BLaER1 treated with 17β-estradiol and CSF1 and Interleukin-3, amounts not matched to agents 10 nM and 100 nM (cell line): ENCODE results near the gene TMEM42.
"Not testable (repeated sequence)": the region's sequence is repeated elsewhere in the genome, so short reads cannot be mapped to it uniquely, and the experiment has no call there.

ENCODE experiments used
- H3K27ac ChIP-seq, 11 experiments: shearing (Covaris generic); formaldehyde crosslinking; 2 replicates each; pipeline ENCODE4 v1.8.1; 2022
- H3K27me3 ChIP-seq, 11 experiments: shearing (Covaris generic); formaldehyde crosslinking; 2 replicates each; pipeline ENCODE4 v1.8.1; 2022
- H3K36me3 ChIP-seq, 11 experiments: shearing (Covaris generic); formaldehyde crosslinking; 2 replicates each; pipeline ENCODE4 v1.8.1; 2022
- H3K4me1 ChIP-seq, 10 experiments: shearing (Covaris generic); formaldehyde crosslinking; 2 replicates each; pipeline ENCODE4 v1.8.1; 2022
- H3K4me2 ChIP-seq, 11 experiments: shearing (Covaris generic); formaldehyde crosslinking; 2 replicates each; pipeline ENCODE4 v1.8.1; 2022
- H3K4me3 ChIP-seq, 10 experiments: shearing (Covaris generic); formaldehyde crosslinking; 2 replicates each; pipeline ENCODE4 v1.8.1; 2022
- H3K9ac ChIP-seq, 11 experiments: shearing (Covaris generic); formaldehyde crosslinking; 2 replicates each; pipeline ENCODE4 v1.8.1; 2022
- H3K9me3 ChIP-seq, 11 experiments: shearing (Covaris generic); formaldehyde crosslinking; replicated peaks in 1 of 11; 2 replicates each; pipeline ENCODE4 v1.8.1; 2022
- H4K20me1 ChIP-seq, 11 experiments: shearing (Covaris generic); formaldehyde crosslinking; 2 replicates each; pipeline ENCODE4 v1.8.1; 2022
- Cebpa-rat ChIP-seq, 11 experiments: shearing (Covaris generic); IDR thresholded peaks; 2 replicates each; pipeline ENCODE4 v1.8.1; 2022

The TMEM42 gene

DNA sequence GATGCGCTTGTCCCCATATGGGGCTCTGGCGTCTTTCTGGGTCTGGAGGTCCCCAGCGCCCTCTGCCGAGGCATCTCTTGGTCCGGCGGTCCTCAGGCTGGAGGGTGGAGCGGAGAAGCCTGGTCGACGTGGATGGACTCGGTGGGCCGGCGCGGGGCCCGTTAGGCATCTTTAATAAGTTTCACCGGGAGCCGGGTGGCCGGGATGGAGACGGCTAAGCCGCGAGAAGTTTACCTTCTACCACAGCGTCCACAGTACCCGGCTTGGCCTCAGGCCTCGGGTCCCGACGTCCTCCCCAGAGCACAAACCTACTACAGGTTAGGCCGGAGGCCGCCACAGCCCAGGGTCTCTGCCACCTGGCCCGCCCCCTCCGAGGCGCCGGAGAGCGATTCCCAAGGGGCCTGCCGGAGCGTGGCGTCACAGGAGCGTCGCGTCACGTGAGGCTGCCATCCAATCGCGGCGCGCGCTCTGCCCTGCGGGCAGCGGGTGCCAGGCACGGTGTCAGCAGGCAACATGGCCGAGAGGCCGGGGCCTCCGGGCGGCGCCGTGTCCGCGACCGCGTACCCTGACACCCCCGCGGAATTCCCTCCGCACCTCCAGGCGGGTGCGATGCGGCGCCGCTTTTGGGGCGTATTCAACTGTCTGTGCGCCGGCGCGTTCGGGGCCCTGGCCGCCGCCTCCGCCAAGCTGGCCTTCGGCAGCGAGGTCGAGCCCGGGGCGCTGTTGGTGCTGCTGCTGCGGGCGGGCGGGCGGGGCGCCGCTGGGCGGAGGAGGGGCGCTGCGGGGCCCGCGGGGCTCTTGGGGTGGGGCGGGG, at the start of gene TMEM42:
TMEM42 (plus strand) TSS at position 501 of the 814 bp plus-strand sequence; CDS start at position 514, 13 bp downstream.
- peaks cover 7 to 30% (median 14%) of the 10 kb centered on the region in 11 experiments; a peak in 20 of 22 replicates for H3K36me3 ChIP-seq
- no peaks in the 10 kb centered on the region for H4K20me1 ChIP-seq
- peaks cover 8 to 23% (median 12%) of the 10 kb centered on the region in 10 experiments for H3K4me1 ChIP-seq
- H3K27me3 ChIP-seq = no peaks in the 10 kb centered on the region
- TF ChIP-seq Cebpa-rat (IDR thresholded peaks at IDR 0.05) = no peak
- H3K4me3 ChIP-seq = peak within 1 kb of the TSS; percentile 60 to 79 (median 68)
- peaks cover 4 to 14% (median 9%) of the 10 kb centered on the region in 11 experiments; a peak in 21 of 22 replicates for H3K9me3 ChIP-seq
- peak within 1 kb of the TSS; percentile 76 to 92 (median 87) for H3K9ac ChIP-seq
- H3K27ac ChIP-seq = peak within 1 kb of the TSS; percentile 73 to 93 (median 87)
- peak within 1 kb of the TSS; percentile 80 to 99 (median 92) for H3K4me2 ChIP-seq

DNA sequence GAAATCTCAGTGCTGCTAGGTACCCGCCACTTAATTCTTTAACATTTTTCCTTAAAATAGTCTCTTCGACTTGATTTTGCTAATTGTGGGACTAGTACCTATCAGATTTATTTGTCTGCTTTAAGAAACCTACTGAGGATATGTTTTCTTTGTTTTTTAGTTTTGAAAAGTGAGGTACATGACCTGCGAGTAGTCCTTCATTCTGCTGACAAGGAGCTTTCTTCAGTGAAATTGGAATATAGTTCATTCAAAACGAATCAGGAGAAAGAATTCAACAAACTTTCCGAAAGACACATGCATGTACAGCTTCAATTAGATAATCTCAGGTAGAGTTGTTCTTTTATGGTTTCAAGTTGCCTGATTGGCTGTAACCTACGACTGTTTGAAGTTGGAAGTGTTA, 47.0 kb upstream of the TMEM42 start:
- peaks cover 17 to 89% (median 81%) of the 10 kb centered on the region in 11 experiments; a peak in 21 of 22 replicates for H3K36me3 ChIP-seq
- no peak for TF ChIP-seq Cebpa-rat (IDR thresholded peaks at IDR 0.05)

DNA sequence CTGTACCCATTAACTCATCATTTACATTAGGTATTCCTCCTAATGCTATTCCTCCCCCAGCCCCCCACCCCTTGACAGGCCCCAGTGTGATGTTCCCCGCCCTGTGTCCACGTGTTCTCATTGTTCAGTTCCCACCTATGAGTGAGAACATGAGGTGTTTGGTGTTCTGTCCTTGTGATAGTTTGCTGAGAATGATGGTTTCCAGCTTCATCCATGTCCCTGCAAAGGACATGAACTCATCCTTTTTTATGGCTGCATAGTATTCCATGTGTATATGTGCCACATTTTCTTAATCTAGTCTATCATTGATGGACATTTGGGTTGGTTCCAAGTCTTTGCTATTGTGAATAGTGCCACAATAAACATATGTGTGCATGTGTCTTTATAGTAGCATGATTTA, 45.4 kb upstream of the TMEM42 start:
- not testable (repeated sequence) for H3K4me3 ChIP-seq, H3K4me1 ChIP-seq, H3K27ac ChIP-seq, H4K20me1 ChIP-seq, H3K27me3 ChIP-seq, H3K4me2 ChIP-seq, H3K9ac ChIP-seq
- H3K9me3 ChIP-seq = peaks cover 3 to 43% (median 30%) of the 10 kb centered on the region in 11 experiments; a peak in 20 of 22 replicates
- H3K36me3 ChIP-seq = peaks cover 17 to 78% (median 69%) of the 10 kb centered on the region in 11 experiments; a peak in 21 of 22 replicates

More for the DNA sequence above, 47.0 kb upstream of the TMEM42 start:
- no peak overlapping the region for H3K9ac ChIP-seq
- no peak overlapping the region for H3K27ac ChIP-seq
- H4K20me1 ChIP-seq = no peaks in the 10 kb centered on the region
- H3K4me3 ChIP-seq = no peak overlapping the region
- H3K4me2 ChIP-seq = no peak overlapping the region
- H3K4me1 ChIP-seq = no peaks in the 10 kb centered on the region
- no peaks in the 10 kb centered on the region for H3K27me3 ChIP-seq
- peaks cover 0 to 34% (median 22%) of the 10 kb centered on the region in 11 experiments; a peak in 19 of 22 replicates for H3K9me3 ChIP-seq

DNA sequence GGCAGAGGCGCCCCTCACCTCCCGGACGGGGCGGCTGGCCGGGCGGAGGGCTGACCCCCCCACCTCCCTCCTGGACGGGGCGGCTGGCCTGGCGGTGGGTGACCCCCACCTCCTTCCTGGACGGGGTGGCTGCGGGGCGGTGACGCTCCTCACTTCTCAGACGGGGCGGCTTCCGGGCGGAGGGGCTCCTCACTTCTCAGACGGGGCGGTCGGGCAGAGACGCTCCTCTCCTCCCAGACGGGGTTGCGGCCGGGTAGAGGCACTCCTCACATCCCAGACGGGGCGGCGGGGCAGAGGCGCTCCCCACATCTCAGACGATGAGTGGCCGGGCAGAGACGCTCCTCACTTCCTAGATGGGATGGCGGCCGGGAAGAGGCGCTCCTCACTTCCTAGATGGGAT, 40.5 kb upstream of the TMEM42 start:
- not testable (repeated sequence) for H4K20me1 ChIP-seq, H3K27ac ChIP-seq, H3K4me3 ChIP-seq, H3K27me3 ChIP-seq, H3K4me1 ChIP-seq, H3K9ac ChIP-seq, H3K4me2 ChIP-seq
- Histone ChIP-seq H3K9me3 (peaks cover 10 to 46% (median 36%) of the 10 kb centered on the region in 11 experiments; a peak in 20 of 22 replicates), H3K36me3 (peaks cover 0 to 76% (median 62%) of the 10 kb centered on the region in 11 experiments; a peak in 20 of 22 replicates)

DNA sequence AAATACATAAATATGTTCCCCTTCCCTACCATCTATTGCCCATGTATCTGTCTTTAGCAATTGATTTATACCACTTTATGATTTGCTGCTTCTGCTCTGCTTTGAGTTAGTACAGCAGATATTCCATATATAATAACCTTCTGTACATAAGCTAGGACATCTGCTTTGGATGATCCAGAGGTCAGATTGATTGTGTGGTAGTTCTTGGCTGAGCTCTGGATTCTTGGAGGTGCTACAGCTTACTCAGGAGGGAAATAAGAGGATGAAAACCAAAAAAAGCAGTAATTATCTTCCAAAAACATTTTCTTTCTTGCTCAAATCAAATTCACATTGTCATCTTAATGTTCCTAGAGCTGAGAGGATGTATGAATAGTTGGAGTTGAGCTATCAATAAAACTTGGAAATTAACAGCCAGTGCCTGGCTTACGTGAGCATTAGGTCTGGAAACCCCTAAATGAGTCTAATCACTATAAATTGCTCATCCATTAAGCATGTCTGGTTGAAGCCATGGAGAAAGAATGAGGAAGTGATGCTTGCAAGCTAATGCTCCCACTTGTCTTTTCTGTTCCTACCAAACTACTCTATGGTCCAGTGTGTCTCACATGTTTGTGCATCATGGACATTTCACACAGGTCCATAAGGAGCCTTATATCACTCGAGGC, 36.3 kb upstream of the TMEM42 start:
- Histone ChIP-seq H3K9me3 (peaks cover 0 to 18% (median 10%) of the 10 kb centered on the region in 11 experiments; a peak in 15 of 22 replicates), H3K4me2 (no peak overlapping the region), H3K9ac (no peak overlapping the region), H3K36me3 (peaks cover 0 to 87% (median 69%) of the 10 kb centered on the region in 11 experiments; a peak in 20 of 22 replicates), H3K27ac (no peak overlapping the region), H3K27me3 (no peaks in the 10 kb centered on the region), H3K4me3 (no peak overlapping the region), H3K4me1 (no peaks in the 10 kb centered on the region), H4K20me1 (no peaks in the 10 kb centered on the region; a peak in 1 of 22 replicates)
- no peak for TF ChIP-seq Cebpa-rat (IDR thresholded peaks at IDR 0.05)

DNA sequence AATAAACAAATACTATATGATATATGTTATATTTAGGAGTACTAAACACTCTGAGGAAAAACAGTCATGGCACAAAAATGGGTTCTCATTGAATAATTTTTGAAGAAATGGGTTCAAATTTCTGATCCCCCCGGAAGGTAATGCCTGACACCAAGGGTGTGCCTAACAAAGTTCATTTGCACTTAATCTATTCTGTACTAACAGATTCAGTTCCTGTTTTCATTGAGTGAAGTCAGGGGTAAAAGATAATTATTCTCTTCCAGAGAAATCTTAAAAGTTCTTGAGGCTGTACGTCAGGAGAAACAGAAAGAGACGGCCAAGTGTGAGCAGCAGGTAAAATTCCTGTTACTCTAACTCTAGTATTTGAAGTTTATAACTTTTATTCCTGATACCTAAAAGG, 34.5 kb upstream of the TMEM42 start:
- Histone ChIP-seq H3K9ac (no peak overlapping the region), H3K27ac (no peak overlapping the region), H3K4me1 (no peaks in the 10 kb centered on the region), H3K4me2 (no peak overlapping the region), H3K36me3 (peaks cover 12 to 95% (median 87%) of the 10 kb centered on the region in 11 experiments; a peak in 21 of 22 replicates), H3K4me3 (no peak overlapping the region), H3K9me3 (peaks cover 0 to 7% (median 0%) of the 10 kb centered on the region in 11 experiments; a peak in 2 of 22 replicates), H4K20me1 (no peaks in the 10 kb centered on the region; a peak in 1 of 22 replicates), H3K27me3 (no peaks in the 10 kb centered on the region)
- TF ChIP-seq Cebpa-rat (IDR thresholded peaks at IDR 0.05) = no peak

DNA sequence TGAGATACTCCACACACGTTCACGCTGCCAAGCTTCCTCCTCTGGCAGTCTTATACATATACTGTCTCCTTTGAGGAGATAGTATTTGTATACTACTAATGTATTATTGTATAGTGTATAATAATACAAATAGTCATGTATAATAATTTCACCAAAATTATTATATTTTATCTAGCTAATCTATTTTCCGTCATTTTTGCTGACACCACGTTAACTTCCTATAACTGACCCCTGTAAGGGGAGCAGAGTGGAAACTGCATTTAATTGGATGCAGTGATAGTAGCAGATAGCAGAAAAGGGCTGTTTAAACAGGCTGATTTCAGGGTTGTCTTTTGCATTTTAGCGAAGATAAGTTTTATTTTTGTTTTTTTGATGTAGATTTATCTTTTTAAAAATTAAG, 30.5 kb upstream of the TMEM42 start:
- no peaks in the 10 kb centered on the region for H4K20me1 ChIP-seq
- H3K9me3 ChIP-seq = peaks cover 14 to 28% (median 20%) of the 10 kb centered on the region in 11 experiments
- H3K4me1 ChIP-seq = no peaks in the 10 kb centered on the region
- no peak overlapping the region for H3K4me3 ChIP-seq
- TF ChIP-seq Cebpa-rat (IDR thresholded peaks at IDR 0.05) = no peak
- no peaks in the 10 kb centered on the region for H3K27me3 ChIP-seq
- H3K27ac ChIP-seq = no peak overlapping the region
- no peak overlapping the region for H3K9ac ChIP-seq
- H3K4me2 ChIP-seq = no peak overlapping the region
- peaks cover 28 to 95% (median 92%) of the 10 kb centered on the region in 11 experiments; a peak in 21 of 22 replicates for H3K36me3 ChIP-seq

DNA sequence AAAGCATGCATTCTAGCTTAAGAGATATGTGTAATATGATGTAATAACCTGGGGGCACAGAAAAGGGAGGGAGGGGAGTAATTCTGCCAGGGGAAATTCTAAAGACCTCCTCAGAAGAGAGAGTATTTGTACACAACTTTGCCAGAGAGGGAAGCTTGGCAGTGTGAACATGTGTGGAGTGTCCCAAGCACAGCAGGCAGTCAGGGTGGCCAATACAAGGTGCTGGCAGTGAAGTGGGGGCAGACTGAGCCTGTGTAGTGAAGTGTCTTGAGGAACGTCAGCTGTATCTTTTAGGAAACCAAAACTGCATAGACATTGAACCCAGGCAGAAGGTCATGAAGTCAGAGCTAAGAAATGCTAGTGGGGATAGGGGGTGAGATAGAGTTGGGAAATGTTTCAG, 29.7 kb upstream of the TMEM42 start:
- Histone ChIP-seq H3K27ac (no peak overlapping the region), H3K36me3 (peaks cover 36 to 95% (median 92%) of the 10 kb centered on the region in 11 experiments), H3K4me1 (no peaks in the 10 kb centered on the region), H3K9me3 (peaks cover 22 to 36% (median 28%) of the 10 kb centered on the region in 11 experiments), H3K4me3 (no peak overlapping the region), H4K20me1 (no peaks in the 10 kb centered on the region), H3K27me3 (no peaks in the 10 kb centered on the region), H3K4me2 (no peak overlapping the region), H3K9ac (no peak overlapping the region)
- no peak for TF ChIP-seq Cebpa-rat (IDR thresholded peaks at IDR 0.05)

DNA sequence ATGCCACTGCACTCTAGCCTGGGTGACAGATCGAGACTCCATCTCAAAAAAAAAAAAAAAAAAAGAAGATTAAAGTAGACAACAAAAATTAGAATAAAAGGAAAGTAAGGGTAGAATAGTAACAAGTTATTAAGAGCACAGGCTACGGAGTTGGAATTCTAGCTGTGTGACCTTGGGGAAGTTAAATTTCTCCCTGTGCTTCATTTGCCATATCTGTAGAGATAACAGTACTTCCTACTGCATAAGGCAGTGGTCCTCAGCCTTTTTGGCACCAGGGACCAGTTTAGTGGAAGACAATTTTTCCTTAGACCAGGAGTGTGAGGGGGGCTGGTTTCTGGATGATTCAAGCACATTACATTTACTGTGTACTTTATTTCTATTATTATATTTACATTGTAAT, 28.7 kb upstream of the TMEM42 start:
- Histone ChIP-seq H3K4me3 (no peak overlapping the region), H3K4me2 (no peak overlapping the region), H3K27me3 (no peaks in the 10 kb centered on the region), H3K36me3 (peaks cover 45 to 95% (median 92%) of the 10 kb centered on the region in 11 experiments), H3K27ac (no peak overlapping the region), H3K9ac (no peak overlapping the region), H3K9me3 (peaks cover 31 to 45% (median 37%) of the 10 kb centered on the region in 11 experiments), H4K20me1 (no peaks in the 10 kb centered on the region), H3K4me1 (no peaks in the 10 kb centered on the region)
- no peak for TF ChIP-seq Cebpa-rat (IDR thresholded peaks at IDR 0.05)
